Fibroblast of lung (primary cell): ENCODE data around the gene IGSF22. TPM values are rescaled to one million over a fixed set of nuclear protein-coding genes. Genes with fewer than 3 reads are reported as not detected.

Experiments used
- DNase-seq, 2 donors: peaks; one replicate each; pipeline versions ENCODE4 v3.0.0 to v3.0.0-alpha.2; 2010; ENCODE audit warnings: low read depth in 2 of 2
- H2AFZ ChIP-seq: 2 replicates; pipeline ENCODE4 v1.5.1; 2012; ENCODE audit warnings: low read length, control low read depth, inconsistent platforms
- H3K27ac ChIP-seq: 2 replicates; pipeline ENCODE4 v1.5.1; 2011; ENCODE audit warnings: low read length, control low read depth; ENCODE audit not compliant: insufficient read depth
- H3K27me3 ChIP-seq: 2 replicates; pipeline ENCODE4 v1.5.1; 2011; ENCODE audit warnings: mild to moderate bottlenecking, low read length; ENCODE audit not compliant: control insufficient read depth, insufficient read depth
- H3K36me3 ChIP-seq: 2 replicates; pipeline ENCODE4 v1.5.1; 2011; ENCODE audit warnings: low read length; ENCODE audit not compliant: control insufficient read depth, insufficient read depth
- H3K4me1 ChIP-seq: 2 replicates; pipeline ENCODE4 v1.5.1; 2011; ENCODE audit warnings: low read length; ENCODE audit not compliant: control insufficient read depth, insufficient read depth; ENCODE audit errors: extremely low read depth
- H3K4me2 ChIP-seq: 2 replicates; pipeline ENCODE4 v1.5.1; 2011; ENCODE audit warnings: low read length, control low read depth; ENCODE audit not compliant: insufficient read depth; ENCODE audit errors: extremely low read depth
- H3K4me3 ChIP-seq, 4 experiments: fragments of 200-600 bp in 1 of 4; sonication (generic) in 1 of 4; replicated peaks in 1 of 4; 2 replicates each; pipeline ENCODE4 v1.5.1; 2011 to 2016; ENCODE audit warnings: low read length in 4 of 4, low read depth in 3 of 4, mild to moderate bottlenecking in 3 of 4, control low read depth in 2 of 4, inconsistent platforms in 1 of 4, mixed read lengths in 1 of 4; ENCODE audit not compliant: insufficient read depth in 1 of 4; ENCODE audit errors: control extremely low read depth in 1 of 4
- H3K79me2 ChIP-seq: 2 replicates; pipeline ENCODE4 v1.5.1; 2012; ENCODE audit warnings: mild to moderate bottlenecking, low read length, inconsistent platforms; ENCODE audit not compliant: control insufficient read depth, insufficient read depth
- H3K9ac ChIP-seq: 2 replicates; pipeline ENCODE4 v1.5.1; 2011; ENCODE audit warnings: mild to moderate bottlenecking, low read length, control low read depth; ENCODE audit not compliant: insufficient read depth
- H3K9me3 ChIP-seq: 2 replicates; pipeline ENCODE4 v1.5.1; 2012; ENCODE audit warnings: low read depth, low read length; ENCODE audit not compliant: control insufficient read depth, insufficient read depth
- H4K20me1 ChIP-seq: 2 replicates; pipeline ENCODE4 v1.5.1; 2011; ENCODE audit warnings: low read length; ENCODE audit not compliant: control insufficient read depth, insufficient read depth; ENCODE audit errors: extremely low read depth
- CTCF ChIP-seq, 2 donors: IDR thresholded peaks in 1 of 2; conservative IDR thresholded peaks in 1 of 2; 1 replicate in 1 of 2; 2 replicates in 1 of 2; pipeline ENCODE4 v1.5.1; 2011 to 2012; ENCODE audit warnings: low read length in 2 of 2, control low read depth in 1 of 2, inconsistent platforms in 1 of 2, low read depth in 1 of 2, mild to moderate bottlenecking in 1 of 2
- EZH2 ChIP-seq: IDR thresholded peaks from 2 replicates; pipeline ENCODE4 v1.5.1; 2012; ENCODE audit warnings: low read length, control low read depth, mild to moderate bottlenecking; ENCODE audit errors: missing control alignments
- polyA plus RNA-seq, 2 donors: library from polyadenylated mRNA; depleted of rRNA in 1 of 2; stranded (reverse) in 1 of 2; unstranded in 1 of 2; fragments of >200 nt; gene quantifications; 2 replicates each; pipeline ENCODE4 v1.2.1, GENCODE V29; 2011 to 2012; ENCODE audit warnings: missing spikeins in 1 of 2
- total RNA-seq: library from RNA; depleted of rRNA; stranded (reverse); fragments of >200 nt; gene quantifications from 2 replicates; pipeline ENCODE4 v1.2.1, GENCODE V29; 2014

The IGSF22 gene
- total and polyA plus RNA-seq, 2 donors (not counting 1 experiment from before 2014, with no cell fraction given): under 0.01 TPM; not detected in 1

DNA sequence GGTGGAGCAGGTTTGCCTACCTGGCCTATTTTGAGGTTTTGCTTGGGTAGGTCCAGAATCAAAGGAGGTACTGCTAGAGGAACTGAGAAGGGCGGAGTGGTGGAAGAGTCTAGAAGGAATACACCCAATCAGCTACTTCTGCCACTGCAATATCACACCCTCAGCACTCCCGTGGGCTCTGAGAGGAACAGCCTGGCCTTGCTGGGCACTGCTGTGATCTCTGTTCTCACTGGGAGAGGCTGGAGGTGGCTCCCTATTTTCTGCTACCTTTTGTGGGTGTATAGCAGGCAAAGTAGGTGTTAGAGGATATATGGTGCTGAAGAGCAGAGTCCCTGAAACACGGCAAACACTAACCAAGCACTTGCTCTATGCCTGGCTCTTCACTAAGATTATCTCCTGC is 25.0 kb upstream of the IGSF22 start:
- H3K36me3 ChIP-seq: no peaks in the 10 kb centered on the region
- no peak overlapping the region for H3K27ac ChIP-seq
- no peak overlapping the region for H3K9ac ChIP-seq
- peaks cover 5% of the 10 kb centered on the region for H3K4me1 ChIP-seq
- DNase-seq: no peak
- no peak overlapping the region for H3K4me3 ChIP-seq
- H2AFZ ChIP-seq: no peak overlapping the region
- no peak for TF ChIP-seq CTCF (conservative IDR thresholded peaks at IDR 0.05 in 1 of 2, IDR thresholded peaks at IDR 0.05 in 1 of 2; ENCODE audit: low read depth in 1 of 2, low read length in 2 of 2)
- TF ChIP-seq EZH2: no peak
- no peaks in the 10 kb centered on the region for H3K9me3 ChIP-seq
- no peak overlapping the region for H3K4me2 ChIP-seq
- no peaks in the 10 kb centered on the region for H3K79me2 ChIP-seq
- no peaks in the 10 kb centered on the region for H4K20me1 ChIP-seq
- no peaks in the 10 kb centered on the region for H3K27me3 ChIP-seq

DNA sequence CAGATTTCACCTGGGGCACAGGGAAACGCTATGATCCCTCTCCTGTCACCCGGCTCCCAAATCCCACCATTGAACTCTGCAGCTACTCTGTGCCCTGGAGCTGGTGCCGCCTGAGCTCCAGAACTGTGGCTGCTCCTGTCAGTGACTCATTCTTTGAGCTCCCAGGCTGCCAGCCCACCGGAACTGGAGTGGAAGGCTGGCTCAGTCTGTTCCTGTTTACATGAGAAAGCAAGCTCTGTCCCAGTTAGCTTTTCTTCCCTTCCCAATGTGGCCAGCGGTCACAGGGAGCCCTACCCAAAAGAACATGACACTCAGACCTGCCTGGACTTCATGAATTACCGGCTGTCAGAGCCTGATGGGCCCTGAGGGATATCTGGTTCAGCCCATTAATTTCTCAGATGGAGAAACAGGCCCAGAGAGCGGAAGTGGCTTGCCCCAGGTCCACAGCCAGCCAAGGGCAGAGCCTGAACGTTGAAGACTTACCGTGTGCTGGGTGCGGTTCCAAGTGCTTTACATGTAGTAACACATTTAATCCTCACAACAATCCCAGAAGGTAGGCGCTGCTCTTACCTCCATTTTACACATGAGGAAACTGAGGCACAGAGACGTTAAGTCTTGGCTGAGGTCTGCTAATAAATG is 23.8 kb upstream of the IGSF22 start:
- no peaks in the 10 kb centered on the region for H3K9me3 ChIP-seq
- H3K36me3 ChIP-seq: no peaks in the 10 kb centered on the region
- no peak overlapping the region for H3K4me3 ChIP-seq
- H3K9ac ChIP-seq: no peak overlapping the region
- peaks cover 5% of the 10 kb centered on the region for H3K4me1 ChIP-seq
- no peaks in the 10 kb centered on the region for H4K20me1 ChIP-seq
- TF ChIP-seq CTCF (conservative IDR thresholded peaks at IDR 0.05 in 1 of 2, IDR thresholded peaks at IDR 0.05 in 1 of 2; ENCODE audit: low read depth in 1 of 2, low read length in 2 of 2): no peak
- no peak for TF ChIP-seq EZH2
- H3K4me2 ChIP-seq: peak overlapping the region; percentile 35
- peak overlapping the region; percentile 87 for H2AFZ ChIP-seq
- no peaks in the 10 kb centered on the region for H3K27me3 ChIP-seq
- H3K79me2 ChIP-seq: no peaks in the 10 kb centered on the region
- peak; percentile 61 to 80 for DNase-seq
- H3K27ac ChIP-seq: no peak overlapping the region

DNA sequence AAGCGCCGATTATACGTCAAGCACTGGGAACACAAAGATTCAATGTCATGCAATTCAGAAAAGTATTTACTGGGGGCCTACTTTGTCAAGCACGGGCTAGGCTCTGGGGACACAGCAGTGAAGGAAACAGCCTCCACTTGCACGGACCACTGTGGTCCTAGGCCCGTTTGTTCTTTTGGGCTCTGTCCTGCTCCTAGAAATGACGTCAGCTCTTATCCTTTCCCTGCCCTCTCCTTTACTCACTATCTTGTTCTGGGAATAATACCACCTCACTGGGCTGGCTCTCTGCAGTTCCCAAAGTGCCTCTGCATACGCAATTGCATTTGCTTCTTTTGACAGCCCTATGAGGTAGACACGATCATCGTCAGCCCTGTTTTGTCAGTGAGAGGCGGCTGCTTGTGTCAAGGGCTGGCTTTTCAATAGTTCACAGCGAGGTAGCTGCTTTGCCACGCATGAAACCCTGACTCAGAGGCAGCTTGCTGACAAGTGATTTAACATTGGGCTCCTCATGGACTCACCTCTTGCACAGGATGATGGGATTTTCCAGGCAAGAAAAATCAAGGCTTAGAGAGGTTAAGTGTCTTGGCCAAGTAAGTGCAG is 22.9 kb upstream of the IGSF22 start:
- Histone ChIP-seq H2AFZ (no peak overlapping the region), H3K4me2 (no peak overlapping the region), H3K4me1 (peaks cover 5% of the 10 kb centered on the region), H3K27ac (no peak overlapping the region), H3K79me2 (no peaks in the 10 kb centered on the region), H3K27me3 (no peaks in the 10 kb centered on the region), H3K4me3 (no peak overlapping the region), H3K9ac (no peak overlapping the region), H3K9me3 (no peaks in the 10 kb centered on the region), H4K20me1 (no peaks in the 10 kb centered on the region), H3K36me3 (no peaks in the 10 kb centered on the region)
- DNase-seq: peak in 1 of 2 donors; percentile 65
- no peak for TF ChIP-seq EZH2
- TF ChIP-seq CTCF (conservative IDR thresholded peaks at IDR 0.05 in 1 of 2, IDR thresholded peaks at IDR 0.05 in 1 of 2; ENCODE audit: low read depth in 1 of 2, low read length in 2 of 2): no peak
